Measurements from ENCODE around the gene NFIB. TPM values are rescaled to one million over a fixed set of nuclear protein-coding genes. Genes with fewer than 3 reads are reported as not detected.

Gene NFIB
- total and polyA plus RNA-seq, 2 experiments from 2014 or later: 5.7 to 13.9 TPM

- no peaks in the 10 kb centered on the region for H3K9me3 ChIP-seq (ENCODE audit: low read depth)
- H3K4me1 ChIP-seq (ENCODE audit: low read depth): peaks cover under 1% of the 10 kb centered on the region
- H3K4me3 ChIP-seq: no peak overlapping the region
- no peak overlapping the region for H3K27ac ChIP-seq
- DNase-seq (ENCODE audit: low read depth in 1 of 2, low spot score in 1 of 2): no peak
- TF ChIP-seq, protein P1, sequence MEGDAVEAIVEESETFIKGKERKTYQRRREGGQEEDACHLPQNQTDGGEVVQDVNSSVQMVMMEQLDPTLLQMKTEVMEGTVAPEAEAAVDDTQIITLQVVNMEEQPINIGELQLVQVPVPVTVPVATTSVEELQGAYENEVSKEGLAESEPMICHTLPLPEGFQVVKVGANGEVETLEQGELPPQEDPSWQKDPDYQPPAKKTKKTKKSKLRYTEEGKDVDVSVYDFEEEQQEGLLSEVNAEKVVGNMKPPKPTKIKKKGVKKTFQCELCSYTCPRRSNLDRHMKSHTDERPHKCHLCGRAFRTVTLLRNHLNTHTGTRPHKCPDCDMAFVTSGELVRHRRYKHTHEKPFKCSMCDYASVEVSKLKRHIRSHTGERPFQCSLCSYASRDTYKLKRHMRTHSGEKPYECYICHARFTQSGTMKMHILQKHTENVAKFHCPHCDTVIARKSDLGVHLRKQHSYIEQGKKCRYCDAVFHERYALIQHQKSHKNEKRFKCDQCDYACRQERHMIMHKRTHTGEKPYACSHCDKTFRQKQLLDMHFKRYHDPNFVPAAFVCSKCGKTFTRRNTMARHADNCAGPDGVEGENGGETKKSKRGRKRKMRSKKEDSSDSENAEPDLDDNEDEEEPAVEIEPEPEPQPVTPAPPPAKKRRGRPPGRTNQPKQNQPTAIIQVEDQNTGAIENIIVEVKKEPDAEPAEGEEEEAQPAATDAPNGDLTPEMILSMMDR (IDR thresholded peaks at IDR 0.05; ENCODE audit: low read depth, low read length): no peak
- no peaks in the 10 kb centered on the region for H3K36me3 ChIP-seq
- no peaks in the 10 kb centered on the region for H3K27me3 ChIP-seq
These were observed 132.9 kb downstream of the NFIB start for GRCh38 chr9:14180960-14181537.

DNA sequence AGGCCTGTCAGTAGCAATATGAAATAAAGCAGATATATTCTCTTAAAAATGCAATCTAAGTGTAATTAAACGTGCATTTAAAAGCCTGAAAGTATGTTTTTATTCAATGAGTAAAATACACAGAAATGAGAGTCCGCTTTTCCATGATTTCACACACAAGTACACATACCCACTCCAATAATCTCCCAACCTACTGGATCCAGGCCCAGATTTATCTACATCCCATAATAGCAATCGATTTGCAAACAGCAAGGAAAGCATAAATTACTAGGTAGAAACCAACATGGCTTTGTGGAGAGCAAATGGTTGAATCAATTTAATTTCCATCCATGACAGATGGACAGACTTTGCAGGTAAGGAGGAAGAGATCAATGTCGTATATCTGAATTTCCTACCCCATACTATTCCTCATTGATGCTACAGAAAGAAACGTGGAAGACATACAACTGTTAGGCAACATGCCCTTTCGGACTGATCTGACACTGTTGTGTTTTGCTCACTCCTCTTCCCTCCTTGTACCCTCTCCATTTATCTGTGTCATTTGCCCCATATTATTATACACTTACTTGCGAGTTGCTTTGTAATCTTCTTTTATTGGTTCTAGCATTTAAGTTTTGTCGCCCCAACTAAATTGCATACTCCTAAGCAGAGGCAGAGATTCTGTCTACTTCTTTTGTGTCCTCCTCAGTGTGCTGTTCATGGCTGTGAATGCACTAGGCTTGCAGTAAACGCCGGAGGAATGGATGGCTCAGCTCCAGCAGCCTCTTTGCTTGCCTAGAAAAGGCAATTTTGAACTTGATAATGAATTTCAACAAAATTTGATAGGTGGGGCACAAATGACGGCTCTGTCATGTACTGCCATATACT, 133.6 kb downstream of the NFIB start:
- Histone ChIP-seq H3K4me3 (no peak overlapping the region), H3K27me3 (no peaks in the 10 kb centered on the region), H3K36me3 (no peaks in the 10 kb centered on the region), H3K4me1 (ENCODE audit: low read depth) (no peaks in the 10 kb centered on the region), H3K9me3 (ENCODE audit: low read depth) (no peaks in the 10 kb centered on the region), H3K27ac (no peak overlapping the region)
- DNase-seq (ENCODE audit: low read depth in 1 of 2, low spot score in 1 of 2): peak in 1 of 2 donors; percentile 51
- TF ChIP-seq, protein P1 (IDR thresholded peaks at IDR 0.05; ENCODE audit: low read depth, low read length): no peak

DNA sequence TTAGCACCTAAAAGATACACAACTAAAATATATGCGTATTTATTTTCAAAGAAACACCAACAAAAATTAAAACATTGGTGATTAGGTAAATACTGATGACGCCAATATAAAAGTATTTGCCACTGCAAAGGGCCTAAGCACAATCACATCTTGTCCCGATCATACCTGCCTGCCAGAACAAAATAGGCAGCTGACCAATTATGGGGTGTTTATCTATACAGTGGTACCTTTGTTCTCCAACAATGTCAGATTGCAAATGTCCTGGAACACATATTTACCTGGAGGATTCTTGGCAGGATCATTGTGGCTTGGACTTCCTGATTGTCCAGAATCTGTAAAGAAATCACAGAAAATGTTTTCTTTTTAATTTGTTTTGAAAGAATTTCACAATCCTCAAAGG, 134.5 kb downstream of the NFIB start:
- H3K9me3 ChIP-seq (ENCODE audit: low read depth): no peaks in the 10 kb centered on the region
- TF ChIP-seq, protein P1 (IDR thresholded peaks at IDR 0.05; ENCODE audit: low read depth, low read length): no peak
- H3K27me3 ChIP-seq: no peaks in the 10 kb centered on the region
- no peak overlapping the region for H3K4me3 ChIP-seq
- no peaks in the 10 kb centered on the region for H3K4me1 ChIP-seq (ENCODE audit: low read depth)
- H3K27ac ChIP-seq: no peak overlapping the region
- no peaks in the 10 kb centered on the region for H3K36me3 ChIP-seq
- no peak for DNase-seq (ENCODE audit: low read depth in 1 of 2, low spot score in 1 of 2)

DNA sequence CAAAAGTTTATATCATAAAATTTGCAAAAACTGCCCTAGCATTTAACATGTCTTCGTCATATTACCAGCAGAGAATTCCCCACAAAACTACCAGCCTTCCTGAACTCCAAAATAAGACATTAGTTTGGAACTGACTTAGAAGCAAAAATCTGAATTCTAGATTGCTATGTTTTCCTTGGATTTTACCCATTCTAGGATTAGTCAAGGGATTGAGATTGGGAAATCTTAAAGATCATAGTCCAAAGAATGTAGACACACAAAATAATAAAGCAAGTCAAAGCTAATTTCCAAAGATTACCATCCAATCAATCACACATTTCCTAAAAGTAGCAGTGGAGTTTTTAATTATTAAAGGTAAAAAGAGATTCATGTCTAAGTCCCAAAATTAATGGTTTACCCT, 138.2 kb downstream of the NFIB start:
- no peak overlapping the region for H3K4me3 ChIP-seq
- TF ChIP-seq, protein P1 (IDR thresholded peaks at IDR 0.05; ENCODE audit: low read depth, low read length): no peak
- H3K4me1 ChIP-seq (ENCODE audit: low read depth): no peaks in the 10 kb centered on the region
- no peaks in the 10 kb centered on the region for H3K36me3 ChIP-seq
- no peaks in the 10 kb centered on the region for H3K27me3 ChIP-seq
- no peak for DNase-seq (ENCODE audit: low read depth in 1 of 2, low spot score in 1 of 2)
- H3K27ac ChIP-seq: no peak overlapping the region
- H3K9me3 ChIP-seq (ENCODE audit: low read depth): no peaks in the 10 kb centered on the region

- Histone ChIP-seq H3K36me3 (no peaks in the 10 kb centered on the region), H3K27me3 (no peaks in the 10 kb centered on the region), H3K4me3 (no peak overlapping the region), H3K27ac (no peak overlapping the region), H3K4me1 (ENCODE audit: low read depth) (no peaks in the 10 kb centered on the region), H3K9me3 (ENCODE audit: low read depth) (no peaks in the 10 kb centered on the region)
- TF ChIP-seq, protein P1 (IDR thresholded peaks at IDR 0.05; ENCODE audit: low read depth, low read length): no peak
- DNase-seq (ENCODE audit: low read depth in 1 of 2, low spot score in 1 of 2): peak; percentile 8 to 31
These were observed 140.2 kb downstream of the NFIB start for GRCh38 chr9:14173713-14174112.

All from cardiac muscle cell (in vitro differentiated cells and primary cell).